GM19397 (cell line): ENCODE measurements around the gene LMNA.
"Not testable (repeated sequence)": the region's sequence is repeated elsewhere in the genome, so short reads cannot be mapped to it uniquely, and the experiment has no call there.

Experiments used
- ATAC-seq: cut with Tn5 transposase; IDR thresholded peaks from one replicate; pipeline ENCODE4 v1.9.1; 2021; ENCODE audit warnings: mild to moderate bottlenecking, moderate library complexity; ENCODE audit not compliant: unreplicated experiment

LMNA gene

GRCh38 chr1:156160000-156160742, 45.7 kb downstream of the LMNA start:
- ATAC-seq = no peak

GRCh38 chr1:156160743-156161171, 46.2 kb downstream of the LMNA start:
- ATAC-seq = no peak

- ATAC-seq = no peak
These were observed 48.0 kb downstream of the LMNA start for GRCh38 chr1:156162430-156163037.

GRCh38 chr1:156163712-156164111, 49.2 kb downstream of the LMNA start:
- ATAC-seq = no peak

GRCh38 chr1:156164125-156164831, 49.8 kb downstream of the LMNA start:
- no peak for ATAC-seq

GRCh38 chr1:156165083-156165482, 50.6 kb downstream of the LMNA start:
- no peak for ATAC-seq

- no peak for ATAC-seq
These were observed 53.0 kb downstream of the LMNA start for GRCh38 chr1:156167536-156167935.

- ATAC-seq = no peak
These were observed 58.4 kb downstream of the LMNA start for GRCh38 chr1:156172696-156173470.

- no peak for ATAC-seq
These were observed 62.2 kb downstream of the LMNA start for GRCh38 chr1:156176610-156177210.

- ATAC-seq = no peak
These were observed 63.6 kb downstream of the LMNA start for GRCh38 chr1:156177919-156178654.

GRCh38 chr1:156180471-156180870, 66.0 kb downstream of the LMNA start:
- ATAC-seq = no peak

- ATAC-seq = not testable (repeated sequence)
These were observed 66.9 kb downstream of the LMNA start for GRCh38 chr1:156181391-156181924.

- ATAC-seq = not testable (repeated sequence)
These were observed 67.7 kb downstream of the LMNA start for GRCh38 chr1:156182010-156182779.

- ATAC-seq = not testable (repeated sequence)
These were observed 72.1 kb downstream of the LMNA start for GRCh38 chr1:156186347-156187177.
